HUES64 (cell line): ENCODE data around the gene KRTAP5-4.
"Not testable (repeated sequence)": the region's sequence is repeated elsewhere in the genome, so short reads cannot be mapped to it uniquely, and the experiment has no call there.

ENCODE experiments used
- H3K27ac ChIP-seq: 2 replicates; pipeline ENCODE4 v1.7.0; 2013; ENCODE audit warnings: low read depth, low read length, inconsistent platforms
- H3K27me3 ChIP-seq: 2 replicates; pipeline ENCODE4 v1.6.1; 2013; ENCODE audit warnings: mild to moderate bottlenecking, low read length; ENCODE audit not compliant: insufficient read depth
- H3K36me3 ChIP-seq: 2 replicates; pipeline ENCODE4 v1.6.1; 2013; ENCODE audit warnings: mild to moderate bottlenecking, low read length; ENCODE audit not compliant: insufficient read depth
- H3K4me1 ChIP-seq: 2 replicates; pipeline ENCODE4 v1.6.1; 2013; ENCODE audit warnings: mild to moderate bottlenecking, low read length, moderate library complexity; ENCODE audit not compliant: insufficient read depth
- H3K4me3 ChIP-seq: 2 replicates; pipeline ENCODE4 v1.5.1; 2013; ENCODE audit warnings: mild to moderate bottlenecking, low read length, moderate library complexity
- H3K9ac ChIP-seq: 2 replicates; pipeline ENCODE4 v1.6.1; 2013; ENCODE audit warnings: mild to moderate bottlenecking, low read depth, low read length
- H3K9me3 ChIP-seq: 2 replicates; pipeline ENCODE4 v1.6.1; 2013; ENCODE audit warnings: low read depth, low read length; ENCODE audit not compliant: insufficient read depth
- WGBS: fragments of 150-250, 120-280 bp; methylation state at CpG from one replicate; pipeline ENCODE4 v1.1.7; 2013; ENCODE audit warnings: missing lambda C conversion rate; 5-methylcytosine and 5-hydroxymethylcytosine counted together

KRTAP5-4 gene

GRCh38 chr11:1661454-1662269 lies 39.7 kb upstream of the KRTAP5-4 start:
- H3K27ac ChIP-seq, H3K4me3 ChIP-seq, H3K36me3 ChIP-seq, H3K9me3 ChIP-seq, H3K4me1 ChIP-seq, H3K27me3 ChIP-seq, H3K9ac ChIP-seq: not testable (repeated sequence)
- 94% methylated on average over 13 of the region's 25 CpGs for WGBS

- Histone ChIP-seq H3K4me1 (no peaks in the 10 kb centered on the region), H3K27ac (no peak overlapping the region), H3K4me3 (no peak overlapping the region), H3K36me3 (no peaks in the 10 kb centered on the region), H3K9me3 (no peaks in the 10 kb centered on the region), H3K27me3 (no peaks in the 10 kb centered on the region; the same call in 1 of the 2 replicates), H3K9ac (no peak overlapping the region)
- WGBS: 83% methylated on average over 24 of the region's 24 CpGs
Observed at GRCh38 chr11:1660111-1660867, 38.4 kb upstream of the KRTAP5-4 start.

- no peaks in the 10 kb centered on the region for H3K9me3 ChIP-seq
- no peaks in the 10 kb centered on the region for H3K4me1 ChIP-seq
- no peak overlapping the region for H3K4me3 ChIP-seq
- H3K36me3 ChIP-seq: no peaks in the 10 kb centered on the region
- H3K9ac ChIP-seq: no peak overlapping the region
- no peak overlapping the region for H3K27ac ChIP-seq
- 96% methylated on average over 14 of the region's 14 CpGs for WGBS
- no peaks in the 10 kb centered on the region; the same call in 1 of the 2 replicates for H3K27me3 ChIP-seq
Observed at GRCh38 chr11:1659506-1659905, 37.6 kb upstream of the KRTAP5-4 start.

GRCh38 chr11:1656670-1657069 lies 34.7 kb upstream of the KRTAP5-4 start:
- no peak overlapping the region for H3K4me3 ChIP-seq
- no peaks in the 10 kb centered on the region for H3K4me1 ChIP-seq
- no peaks in the 10 kb centered on the region for H3K9me3 ChIP-seq
- no peak overlapping the region for H3K27ac ChIP-seq
- peaks cover 11% of the 10 kb centered on the region for H3K27me3 ChIP-seq
- no peak overlapping the region for H3K9ac ChIP-seq
- H3K36me3 ChIP-seq: no peaks in the 10 kb centered on the region
- WGBS: 72% methylated on average over 7 of the region's 7 CpGs

GRCh38 chr11:1656061-1656441 lies 34.1 kb upstream of the KRTAP5-4 start:
- Histone ChIP-seq H3K9ac (no peak overlapping the region), H3K36me3 (no peaks in the 10 kb centered on the region), H3K4me1 (no peaks in the 10 kb centered on the region), H3K9me3 (no peaks in the 10 kb centered on the region), H3K4me3 (no peak overlapping the region), H3K27me3 (peaks cover 11% of the 10 kb centered on the region), H3K27ac (no peak overlapping the region)
- 90% methylated on average over 9 of the region's 9 CpGs for WGBS

- Histone ChIP-seq H3K4me1 (no peaks in the 10 kb centered on the region), H3K9ac (no peak overlapping the region), H3K4me3 (no peak overlapping the region), H3K36me3 (no peaks in the 10 kb centered on the region), H3K27me3 (peaks cover 11% of the 10 kb centered on the region), H3K9me3 (no peaks in the 10 kb centered on the region), H3K27ac (no peak overlapping the region)
- WGBS: 94% methylated on average over 26 of the region's 26 CpGs
Observed at GRCh38 chr11:1655168-1656060, 33.5 kb upstream of the KRTAP5-4 start.

- peaks cover 11% of the 10 kb centered on the region for H3K27me3 ChIP-seq
- no peaks in the 10 kb centered on the region for H3K9me3 ChIP-seq
- no peaks in the 10 kb centered on the region for H3K36me3 ChIP-seq
- H3K4me1 ChIP-seq: no peaks in the 10 kb centered on the region
- no peak overlapping the region for H3K4me3 ChIP-seq
- H3K27ac ChIP-seq: no peak overlapping the region
- no peak overlapping the region for H3K9ac ChIP-seq
- WGBS: 89% methylated on average over 21 of the region's 21 CpGs
Observed at GRCh38 chr11:1654388-1655167, 32.6 kb upstream of the KRTAP5-4 start.

GRCh38 chr11:1653541-1654387 lies 31.8 kb upstream of the KRTAP5-4 start:
- 85% methylated on average over 13 of the region's 14 CpGs for WGBS
- no peak overlapping the region for H3K9ac ChIP-seq
- no peak overlapping the region for H3K27ac ChIP-seq

GRCh38 chr11:1652771-1653540 lies 31.0 kb upstream of the KRTAP5-4 start:
- Histone ChIP-seq H3K9me3 (no peaks in the 10 kb centered on the region), H3K27me3 (peaks cover 11% of the 10 kb centered on the region), H3K9ac (no peak overlapping the region; the same call in 1 of the 2 replicates), H3K4me1 (no peaks in the 10 kb centered on the region), H3K27ac (no peak overlapping the region), H3K4me3 (peak overlapping the region; percentile 26; the same call in 1 of the 2 replicates), H3K36me3 (no peaks in the 10 kb centered on the region)
- 36% methylated on average over 34 of the region's 34 CpGs for WGBS

More at GRCh38 chr11:1653541-1654387, 31.8 kb upstream of the KRTAP5-4 start:
- Histone ChIP-seq H3K4me3 (no peak overlapping the region), H3K36me3 (no peaks in the 10 kb centered on the region), H3K4me1 (no peaks in the 10 kb centered on the region), H3K27me3 (peaks cover 11% of the 10 kb centered on the region), H3K9me3 (no peaks in the 10 kb centered on the region)
